Cardiac muscle cell (in vitro differentiated cells and primary cell): ENCODE results near the gene PDIA2. TPM values are rescaled to one million over a fixed set of nuclear protein-coding genes. Genes with fewer than 3 reads are reported as not detected.

Experiments
- DNase-seq, 2 donors: peaks; one replicate each; pipeline versions ENCODE4 v3.0.0 to v3.0.0-alpha.2; 2010 to 2017; ENCODE audit warnings: low read depth in 1 of 2, low spot score in 1 of 2
- H3K27ac ChIP-seq: fragments of 200-600 bp; sonication (generic); 2 replicates; pipeline ENCODE4 v1.5.1; 2016
- H3K27me3 ChIP-seq: fragments of 200-600 bp; sonication (generic); 2 replicates; pipeline ENCODE4 v1.6.0; 2016; ENCODE audit warnings: control low read depth
- H3K36me3 ChIP-seq: fragments of 200-600 bp; sonication (generic); 2 replicates; pipeline ENCODE4 v1.5.1; 2016; ENCODE audit warnings: control low read depth
- H3K4me1 ChIP-seq: fragments of 200-600 bp; sonication (generic); 2 replicates; pipeline ENCODE4 v1.8.1; 2017; ENCODE audit warnings: low read depth, mild to moderate bottlenecking, mixed run types
- H3K4me3 ChIP-seq: fragments of 200-600 bp; sonication (generic); 2 replicates; pipeline ENCODE4 v1.5.1; 2016; ENCODE audit warnings: mild to moderate bottlenecking
- H3K9me3 ChIP-seq: fragments of 200-600 bp; sonication (generic); 2 replicates; pipeline ENCODE4 v1.5.1; 2017; ENCODE audit warnings: low read depth, mild to moderate bottlenecking, control low read depth
- CTCF ChIP-seq: IDR thresholded peaks from 2 replicates; pipeline ENCODE4 v1.5.1; 2012; ENCODE audit warnings: low read depth, mild to moderate bottlenecking, low read length
- polyA plus RNA-seq: library from polyadenylated mRNA; unstranded; fragments of >200 nt; fragmentation: Nextera tagmentation; extraction: Ambion mirVana; gene quantifications from 2 replicates; pipeline ENCODE4 v1.2.1, GENCODE V29; 2016
- total RNA-seq: library from RNA; depleted of rRNA; stranded (reverse); fragments of >200 nt; gene quantifications from 2 replicates; pipeline ENCODE4 v1.2.3, GENCODE V29; 2016

Gene PDIA2
- total and polyA plus RNA-seq, 2 experiments from 2014 or later, result 1.7 to 3.2 TPM

- H3K27me3 ChIP-seq, result peaks cover 37% of the 10 kb centered on the region
Observed at GRCh38 chr16:282491-282890, 473 bp upstream of the PDIA2 start.

GRCh38 chr16:284204-285120, 1.5 kb downstream of the PDIA2 start:
- no peak for TF ChIP-seq CTCF

More at GRCh38 chr16:282491-282890, 473 bp upstream of the PDIA2 start:
- Histone ChIP-seq H3K36me3 (peaks cover 3% of the 10 kb centered on the region), H3K4me1 (no peaks in the 10 kb centered on the region), H3K27ac (no peak overlapping the region), H3K9me3 (no peaks in the 10 kb centered on the region), H3K4me3 (no peak overlapping the region)
- DNase-seq, result no peak
- TF ChIP-seq CTCF, result no peak

GRCh38 chr16:285146-286055, 2.4 kb downstream of the PDIA2 start:
- no peak for TF ChIP-seq CTCF
- Histone ChIP-seq H3K27ac (no peak overlapping the region), H3K36me3 (peaks cover 14% of the 10 kb centered on the region), H3K9me3 (no peaks in the 10 kb centered on the region), H3K27me3 (peaks cover 19% of the 10 kb centered on the region), H3K4me1 (no peaks in the 10 kb centered on the region), H3K4me3 (no peak overlapping the region)
- DNase-seq, result no peak

More at GRCh38 chr16:284204-285120, 1.5 kb downstream of the PDIA2 start:
- H3K4me3 ChIP-seq, result no peak overlapping the region
- peaks cover 14% of the 10 kb centered on the region for H3K36me3 ChIP-seq
- H3K27ac ChIP-seq, result no peak overlapping the region
- H3K4me1 ChIP-seq, result no peaks in the 10 kb centered on the region
- no peak for DNase-seq
- H3K9me3 ChIP-seq, result no peaks in the 10 kb centered on the region
- peaks cover 26% of the 10 kb centered on the region for H3K27me3 ChIP-seq

GRCh38 chr16:286491-287297, 3.7 kb downstream of the PDIA2 start:
- Histone ChIP-seq H3K9me3 (no peaks in the 10 kb centered on the region), H3K4me1 (no peaks in the 10 kb centered on the region), H3K36me3 (peaks cover 14% of the 10 kb centered on the region), H3K27ac (no peak overlapping the region), H3K4me3 (no peak overlapping the region), H3K27me3 (peaks cover 7% of the 10 kb centered on the region)
- DNase-seq, result no peak
- no peak for TF ChIP-seq CTCF

GRCh38 chr16:287298-287811, 4.4 kb downstream of the PDIA2 start:
- Histone ChIP-seq H3K27ac (no peak overlapping the region), H3K4me1 (no peaks in the 10 kb centered on the region), H3K36me3 (peaks cover 14% of the 10 kb centered on the region), H3K9me3 (no peaks in the 10 kb centered on the region), H3K4me3 (no peak overlapping the region), H3K27me3 (peaks cover under 1% of the 10 kb centered on the region)
- no peak for DNase-seq
- no peak for TF ChIP-seq CTCF
